Caki2 (cell line): ENCODE measurements around the gene VARS2. TPM values are rescaled to one million over a fixed set of nuclear protein-coding genes. Genes with fewer than 3 reads are reported as not detected.

ENCODE experiments used
- DNase-seq: peaks from one replicate; pipeline ENCODE4 v3.0.0-alpha.2; 2015; ENCODE audit warnings: low read depth
- in situ Hi-C: cut with HindIII; loops from 2 replicates; pipeline ENCODE4 v1.10.0; 2016; ENCODE audit warnings: low sequenced_read_pairs, low pct_unique_long_range_greater_than_20kb, mixed read lengths
- total RNA-seq: library from RNA; depleted of rRNA; stranded (reverse); fragments of >200 nt; shearing (Covaris generic); gene quantifications from 2 replicates; pipeline ENCODE4 v1.2.3, GENCODE V29; 2014; ENCODE audit warnings: low replicate concordance; rRNA removed

VARS2 gene
- total RNA-seq, 1 experiment from 2014 or later: 29.5 TPM

GRCh38 chr6:30972816-30973215 lies 58.8 kb downstream of the VARS2 start:
- in situ Hi-C loops: no loop called here
- DNase-seq: no peak

GRCh38 chr6:30974490-30975252 lies 60.6 kb downstream of the VARS2 start:
- DNase-seq: no peak
- in situ Hi-C loops: no loop called here

Other genes with a start within 250 kb of the VARS2 start
- 31.4 and 37.5 TPM in 2 replicates for gene DHX16, start 241.2 kb upstream of the VARS2 start, total RNA-seq
- 29.9 and 37.7 TPM in 2 replicates for gene PPP1R18, start 227.6 kb upstream of the VARS2 start, total RNA-seq
- gene NRM, start 223.3 kb upstream of the VARS2 start, total RNA-seq: 2.3 and 16.7 TPM in 2 replicates
- gene MDC1, start 197.0 kb upstream of the VARS2 start, total RNA-seq: 3.3 and 6.7 TPM in 2 replicates
- gene TUBB, start 193.9 kb upstream of the VARS2 start, total RNA-seq: 538 and 624 TPM in 2 replicates
- gene FLOT1, start 171.6 kb upstream of the VARS2 start, total RNA-seq: 352 and 441 TPM in 2 replicates
- gene IER3, start 169.7 kb upstream of the VARS2 start, total RNA-seq: 124 and 148 TPM in 2 replicates
- gene DDR1, start 29.7 kb upstream of the VARS2 start, total RNA-seq: 182 and 197 TPM in 2 replicates
- gene GTF2H4, start 6.0 kb upstream of the VARS2 start, total RNA-seq: 49.7 and 58.5 TPM in 2 replicates
- not detected in 2 replicates for gene SFTA2, start 17.9 kb downstream of the VARS2 start, total RNA-seq
- gene MUCL3, start 26.7 kb downstream of the VARS2 start, total RNA-seq: 0.24 TPM in 1 of 2 replicates, not detected in the other
- gene MUC21, start 69.5 kb downstream of the VARS2 start, total RNA-seq: not detected in 2 replicates
- not detected in 2 replicates for gene MUC22, start 96.2 kb downstream of the VARS2 start, total RNA-seq
- gene C6orf15, start 198.3 kb downstream of the VARS2 start, total RNA-seq: not detected in 2 replicates
- gene PSORS1C1, start 200.6 kb downstream of the VARS2 start, total RNA-seq: 0.20 and 1.8 TPM in 2 replicates
- not detected in 2 replicates for gene CDSN, start 206.2 kb downstream of the VARS2 start, total RNA-seq
- not detected in 2 replicates for gene PSORS1C2, start 224.8 kb downstream of the VARS2 start, total RNA-seq
- 130 and 142 TPM in 2 replicates for gene CCHCR1, start 243.6 kb downstream of the VARS2 start, total RNA-seq
- gene TCF19, start 244.4 kb downstream of the VARS2 start, total RNA-seq: 34.9 and 37.6 TPM in 2 replicates